NCI-H2029 treated with DMSO at 0.1 percent for 48 hours (cell line): ENCODE results near the gene MUS81.

Experiments
- DNase-seq: peaks from one replicate; lab custom pipeline; 2025; lab: John Stamatoyannopoulos, UW

The MUS81 gene

DNA sequence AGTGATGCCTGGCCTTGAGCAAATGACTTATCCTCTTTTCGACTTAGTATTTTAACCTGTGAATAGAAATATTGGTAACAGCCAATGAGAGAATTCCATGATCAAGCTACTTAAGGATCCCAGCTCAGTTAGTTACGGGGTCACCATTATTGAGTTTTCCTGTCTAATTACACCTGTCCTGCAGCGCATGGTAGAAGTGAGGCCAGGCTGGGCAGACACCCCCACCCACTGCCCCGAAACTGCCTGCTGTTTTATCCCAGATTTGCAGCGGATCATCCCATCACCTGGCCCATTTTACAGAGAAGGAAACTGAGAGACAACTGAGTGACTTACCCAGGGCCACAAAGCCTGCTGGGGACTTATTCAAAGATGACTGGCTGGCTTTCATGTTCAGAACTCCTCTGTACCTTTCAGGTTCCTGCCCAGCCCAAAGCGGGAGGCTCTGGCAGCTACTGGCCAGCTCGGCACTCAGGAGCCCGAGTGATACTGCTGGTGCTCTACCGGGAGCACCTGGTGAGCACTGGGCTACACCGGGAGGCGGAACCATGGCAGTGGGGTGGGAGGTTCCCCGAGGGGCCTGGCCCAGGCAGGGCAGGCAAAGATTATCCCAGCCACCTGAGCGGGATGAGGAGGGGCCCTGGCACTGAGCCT is 1.4 kb downstream of the MUS81 start:
- DNase-seq: no peak

DNA sequence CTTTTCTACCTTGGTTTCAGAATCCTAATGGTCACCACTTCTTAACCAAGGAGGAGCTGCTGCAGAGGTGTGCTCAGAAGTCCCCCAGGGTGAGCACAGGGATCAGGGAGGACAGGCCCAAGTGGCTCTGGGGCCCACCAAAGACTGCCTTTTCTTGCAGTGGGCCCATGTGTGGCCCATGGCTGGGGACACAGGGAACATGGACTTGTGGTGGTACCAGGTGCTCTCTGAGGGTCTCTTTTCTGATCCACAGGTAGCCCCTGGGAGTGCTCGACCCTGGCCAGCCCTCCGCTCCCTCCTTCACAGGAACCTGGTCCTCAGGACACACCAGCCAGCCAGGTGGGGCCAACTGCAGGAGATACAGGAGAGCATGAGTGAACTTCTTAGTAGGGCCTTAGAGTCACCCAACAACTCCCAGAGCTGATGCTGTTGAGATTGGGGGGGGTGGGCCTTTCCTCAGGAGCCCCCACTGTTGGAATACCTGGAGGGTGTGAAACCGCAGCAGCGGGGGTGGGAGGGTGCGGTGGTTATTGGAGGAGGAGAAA is 2.0 kb downstream of the MUS81 start:
- DNase-seq: no peak

GRCh38 chr11:65862941-65863888 is 3.0 kb downstream of the MUS81 start:
- no peak for DNase-seq

DNA sequence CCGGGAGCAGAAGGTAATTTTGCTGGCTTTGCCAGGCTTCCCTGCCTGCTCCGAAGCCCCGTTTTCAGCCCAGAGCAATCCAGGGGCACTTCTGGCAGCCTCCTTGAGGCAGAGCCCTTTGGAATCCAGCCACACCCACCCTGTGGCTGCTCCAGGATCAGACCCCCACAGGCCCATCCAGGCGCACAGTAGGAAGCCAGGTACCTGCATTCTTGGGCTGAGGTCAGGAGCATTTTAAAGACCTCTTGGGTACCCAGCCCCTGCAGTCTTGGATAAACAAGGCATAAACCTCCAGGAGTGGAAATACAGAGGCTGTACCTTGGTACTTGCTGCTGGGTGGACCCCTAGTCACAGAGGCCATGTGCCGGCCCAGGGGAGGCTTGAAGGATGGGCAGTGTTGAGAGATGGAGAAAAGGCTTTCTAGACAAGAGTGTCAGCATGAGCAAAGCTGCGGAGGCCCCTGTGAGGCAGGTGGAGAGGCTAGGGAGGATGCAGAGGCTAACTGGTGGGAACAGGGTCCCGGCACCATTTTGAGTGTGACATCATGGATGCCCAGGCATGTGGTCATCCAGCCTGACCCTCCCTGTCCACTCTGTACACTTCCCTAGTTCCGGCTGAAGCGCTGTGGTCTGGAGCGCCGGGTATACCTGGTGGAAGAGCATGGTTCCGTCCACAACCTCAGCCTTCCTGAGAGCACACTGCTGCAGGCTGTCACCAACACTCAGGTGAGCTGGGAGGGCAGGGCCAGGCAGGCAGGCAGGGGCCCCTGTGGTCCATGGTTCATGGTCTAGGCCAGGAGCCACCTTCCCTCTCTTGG is 3.9 kb downstream of the MUS81 start:
- no peak for DNase-seq

- DNase-seq: no peak
Observed at GRCh38 chr11:65864706-65865471, 4.7 kb downstream of the MUS81 start.

- no peak for DNase-seq
Observed at GRCh38 chr11:65865550-65866172, 5.4 kb downstream of the MUS81 start.

DNA sequence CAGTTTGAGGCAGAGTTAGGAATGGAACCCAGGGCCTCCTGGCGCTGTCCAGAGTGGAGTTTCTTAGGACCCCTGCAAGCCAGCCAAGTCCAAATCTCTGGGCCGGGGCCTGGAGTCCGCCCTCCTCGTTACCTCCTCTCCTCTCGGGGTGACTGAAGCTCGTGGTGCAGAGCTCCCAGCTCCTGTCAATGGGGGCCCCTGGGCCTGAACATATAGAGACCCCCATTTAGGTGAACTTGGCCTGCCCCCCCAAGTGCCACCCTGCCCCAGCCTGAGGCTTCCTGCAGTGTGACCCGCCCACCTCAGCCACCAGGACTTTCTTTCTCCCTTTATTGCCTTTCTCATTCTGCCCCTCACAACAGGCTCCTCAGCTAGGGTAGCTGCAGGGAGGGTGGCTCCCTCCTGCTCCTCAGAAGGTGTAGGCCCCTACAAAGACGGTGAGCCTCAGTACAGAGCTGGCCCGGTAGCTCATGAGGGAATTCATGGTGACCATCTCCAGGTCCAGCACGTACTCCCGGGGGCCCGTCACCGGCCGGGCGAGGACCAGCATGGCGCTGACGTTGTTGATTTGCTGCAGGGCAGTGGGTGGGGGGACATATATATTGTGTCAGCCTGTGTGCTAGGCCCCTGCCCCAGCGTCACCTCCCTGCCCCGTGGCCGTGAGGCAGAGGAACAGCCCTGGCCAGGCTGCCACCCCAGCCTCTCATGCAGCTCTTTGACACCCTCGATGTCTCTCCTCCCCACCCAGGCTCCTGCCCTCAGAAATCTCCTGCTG is 6.5 kb downstream of the MUS81 start:
- DNase-seq: no peak

DNA sequence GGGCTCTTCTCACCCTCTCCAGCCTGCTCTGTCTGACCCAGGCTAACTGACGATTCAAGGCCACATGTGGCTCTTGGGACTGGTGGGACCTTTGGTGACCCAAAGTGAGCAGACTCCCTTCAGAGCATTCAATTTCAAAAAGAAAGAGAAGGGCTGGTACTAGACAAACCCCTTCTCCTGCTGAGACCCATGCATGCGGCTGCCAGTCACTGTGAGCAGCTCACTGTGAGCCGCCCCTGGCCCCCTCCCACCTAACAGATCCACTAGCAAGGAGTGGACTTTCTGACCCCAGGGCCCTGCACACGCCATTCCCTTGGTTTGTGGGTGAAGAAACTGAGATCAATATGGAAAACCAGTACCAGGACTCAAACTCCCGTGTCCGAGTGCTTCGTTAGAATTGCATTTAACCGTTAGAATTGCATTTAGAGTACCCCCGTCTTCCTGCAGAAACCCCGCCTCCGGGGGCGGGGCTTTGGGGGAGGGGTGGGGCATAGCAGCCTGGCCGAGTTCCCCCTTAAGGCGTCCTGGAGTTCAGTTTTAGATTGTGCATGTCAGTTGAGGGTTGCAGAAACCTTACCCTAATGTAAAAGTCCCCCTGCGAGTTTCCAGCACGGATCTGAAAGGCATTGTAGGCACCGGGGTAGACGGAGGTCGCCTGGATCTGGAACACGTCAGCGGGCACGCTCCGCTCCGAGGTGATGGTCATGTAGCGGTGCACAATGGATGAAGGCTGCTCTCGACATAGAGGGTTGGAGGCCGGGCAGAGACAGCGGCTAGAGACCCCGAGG is 7.2 kb downstream of the MUS81 start:
- no peak for DNase-seq

DNA sequence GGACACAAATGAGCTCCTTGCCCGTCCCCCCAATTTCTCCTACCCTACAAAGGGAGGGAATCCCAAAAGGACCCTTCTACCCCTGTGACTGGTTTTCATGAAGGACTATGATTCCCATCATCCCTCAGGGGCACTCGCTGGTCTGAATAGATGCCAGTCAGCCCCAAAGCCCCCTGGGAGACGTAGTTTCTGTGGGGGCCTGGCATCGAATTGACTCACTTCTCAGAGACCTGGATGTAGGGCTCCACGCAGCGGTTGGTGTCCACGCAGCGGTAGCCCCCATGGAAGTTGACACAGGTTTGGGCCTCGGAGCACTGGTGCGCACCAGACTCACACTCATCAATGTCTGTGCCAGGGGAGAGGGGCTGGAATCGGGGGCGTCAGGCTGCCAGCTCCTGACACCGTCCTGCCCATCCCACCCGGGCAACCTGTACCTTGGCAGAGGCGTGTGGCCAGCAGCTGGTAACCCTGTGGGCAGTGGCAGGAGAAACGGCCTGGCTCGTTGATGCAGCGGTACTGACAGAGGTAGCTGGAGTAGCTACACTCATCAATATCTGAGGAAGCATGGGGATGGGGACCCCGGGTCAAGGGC is 7.9 kb downstream of the MUS81 start:
- DNase-seq: no peak

DNA sequence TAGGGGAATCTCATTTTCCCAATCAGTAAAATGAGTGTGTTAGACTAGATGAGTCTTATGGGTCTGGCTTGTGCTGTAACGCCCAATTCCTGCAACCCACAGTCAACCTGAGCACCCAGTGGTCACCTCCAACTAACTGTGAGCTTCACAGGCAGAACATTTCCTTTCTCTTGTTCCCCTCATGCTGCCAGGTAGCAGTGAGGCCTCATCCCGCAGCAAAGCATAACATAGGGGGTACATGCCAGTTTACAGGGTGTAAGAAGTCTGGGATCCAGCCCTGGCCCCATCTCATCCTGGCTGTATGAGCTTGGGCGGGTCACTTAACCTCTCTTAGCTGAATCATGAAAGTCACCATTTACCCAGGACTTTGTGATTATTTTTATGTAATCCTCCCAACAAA is 8.7 kb downstream of the MUS81 start:
- DNase-seq: no peak

DNA sequence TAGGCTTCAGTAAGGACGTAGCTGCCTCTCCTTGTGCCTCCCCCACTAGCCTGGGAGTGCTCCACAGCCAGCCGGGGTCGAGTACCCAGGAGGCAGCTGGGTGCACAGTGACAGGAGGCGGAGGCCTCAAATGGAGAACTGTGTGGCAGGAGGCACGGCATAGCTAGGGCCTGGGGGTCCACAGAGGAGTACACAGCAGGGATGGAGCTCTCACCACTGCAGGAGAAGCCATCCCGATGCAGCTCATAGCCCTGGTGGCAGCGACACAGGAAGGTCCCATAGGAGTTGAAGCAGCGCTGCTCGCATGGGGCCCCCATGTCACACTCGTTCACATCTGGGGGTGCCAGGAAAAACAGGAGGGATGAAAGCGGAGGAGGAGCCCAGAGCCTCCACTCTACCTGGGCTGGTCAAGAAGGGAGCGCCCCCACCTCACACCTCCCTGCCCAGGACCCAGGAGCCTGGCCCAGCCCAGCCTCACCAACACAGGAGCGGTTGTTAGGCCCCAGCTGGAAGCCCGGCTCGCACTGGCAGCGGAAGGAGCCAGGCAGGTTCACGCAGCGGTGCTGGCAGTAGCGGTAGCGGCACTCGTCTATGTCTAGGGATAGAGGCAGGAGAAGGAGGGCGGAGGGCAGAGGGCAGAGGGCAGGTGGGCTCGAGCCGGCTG is 9.5 kb downstream of the MUS81 start:
- DNase-seq: no peak

- no peak for DNase-seq
Observed at GRCh38 chr11:65870307-65870658, 10.1 kb downstream of the MUS81 start.

DNA sequence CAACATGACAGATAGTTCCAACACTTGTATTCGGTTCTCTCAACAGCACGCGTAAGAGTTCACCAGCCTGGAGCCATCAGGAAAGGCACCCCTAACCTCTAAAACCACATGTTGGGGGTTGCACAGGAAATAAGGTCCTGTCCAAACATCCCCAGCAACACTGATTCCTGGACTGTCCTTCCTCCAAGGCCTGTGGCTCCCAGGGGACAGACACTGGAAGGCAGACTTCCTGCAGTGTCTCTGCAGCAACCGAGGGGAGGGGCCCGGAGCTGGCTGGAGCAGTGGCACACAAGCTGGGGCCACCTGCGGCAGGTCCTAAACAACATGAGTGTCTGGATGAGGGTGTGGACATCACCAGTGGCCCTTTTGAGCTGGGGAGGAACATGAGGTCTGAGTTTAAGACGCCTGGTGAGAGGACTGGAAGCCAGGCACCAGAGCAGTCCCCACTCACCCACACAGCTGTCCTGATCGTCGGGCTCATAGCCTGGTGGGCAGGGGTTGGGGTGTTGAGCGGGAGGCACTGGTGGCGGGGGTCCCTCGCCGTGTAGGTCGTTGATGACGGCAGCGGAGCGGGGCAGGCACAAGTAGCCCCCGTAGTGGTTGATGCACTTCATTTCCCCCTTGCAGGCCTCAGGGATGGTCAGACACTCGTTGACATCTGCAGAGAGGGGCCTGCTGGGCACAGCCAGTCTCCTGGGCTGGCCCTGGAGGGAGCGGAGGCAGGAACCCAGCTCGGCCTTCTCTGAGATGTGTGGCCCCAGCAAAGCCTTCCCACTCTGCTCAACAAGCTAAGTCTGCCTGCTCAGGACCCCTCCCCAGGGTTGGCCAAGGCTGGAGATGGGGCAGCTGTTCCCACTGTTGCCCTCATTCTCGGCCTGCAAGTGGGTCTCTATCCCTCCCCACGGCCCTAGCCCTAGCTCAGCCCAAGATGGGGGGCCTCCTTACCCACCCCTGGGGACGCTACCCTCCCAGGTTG is 10.8 kb downstream of the MUS81 start:
- no peak for DNase-seq

GRCh38 chr11:65871811-65872548 is 11.7 kb downstream of the MUS81 start:
- DNase-seq: no peak

DNA sequence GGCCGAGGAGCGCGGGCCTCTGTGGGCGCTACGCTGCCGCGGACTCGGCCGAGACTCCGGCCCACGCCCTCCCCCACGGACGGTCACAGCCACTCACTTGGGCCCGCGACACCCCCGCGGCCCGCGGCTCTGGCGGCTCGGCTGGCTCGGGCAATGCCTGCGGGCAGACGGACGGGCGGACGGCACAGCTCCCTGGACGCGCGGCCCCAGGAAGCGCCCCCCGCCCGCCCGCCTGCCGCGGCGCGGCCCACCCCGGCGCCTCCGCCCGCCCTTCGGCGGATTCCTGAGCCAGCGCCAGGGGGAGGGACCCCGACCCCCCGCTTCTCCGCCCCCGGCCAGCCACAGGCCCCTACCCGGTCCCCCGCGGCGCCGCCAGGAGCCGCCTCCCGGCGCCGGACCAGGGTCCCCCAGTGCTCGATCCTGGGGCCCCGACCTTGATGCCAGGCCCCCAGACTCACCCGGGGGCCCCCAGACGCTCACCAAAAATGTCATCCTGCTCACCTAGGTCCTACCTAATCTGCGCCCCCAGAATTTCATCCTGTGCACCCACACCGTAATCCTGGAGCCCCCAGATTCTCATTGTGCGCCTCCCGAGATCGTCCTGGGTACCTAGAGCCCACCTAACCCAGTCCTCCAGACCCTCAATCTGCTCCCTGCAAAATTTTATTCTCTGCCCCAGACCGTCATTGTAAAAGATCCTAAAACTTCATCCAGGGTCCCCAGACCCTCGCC is 12.5 kb downstream of the MUS81 start, which contains the start of gene EFEMP2:
Gene EFEMP2, minus strand, starts transcription at position 215 of the 732 bp plus-strand sequence. CDS start 446 bp downstream, outside the sequence.
- no peak for DNase-seq
